AG04450 (cell line): ENCODE measurements around the gene NUDT1. TPM values are rescaled to one million over a fixed set of nuclear protein-coding genes. Genes with fewer than 3 reads are reported as not detected.

ENCODE experiments used
- CTCF ChIA-PET: fragments of 300-600, 350-600 bp; formaldehyde crosslinking; extraction: SDS; loops from one replicate; lab custom pipeline; 2022; ENCODE audit warnings: antibody characterized with exemption, inconsistent platforms; lab: Charles Lee
- POLR2A ChIA-PET: fragments of 350-600 bp; formaldehyde crosslinking; extraction: SDS; loops from one replicate; lab custom pipeline; 2021; ENCODE audit warnings: antibody characterized with exemption, inconsistent platforms; lab: Yijun Ruan, JAX
- DNase-seq: peaks from one replicate; pipeline ENCODE4 v3.0.0-alpha.2; 2011; ENCODE audit warnings: low read depth, low spot score
- H3K27ac ChIP-seq: one replicate; pipeline ENCODE4 v1.5.1; 2012; ENCODE audit warnings: low read depth, low read length, control low read depth
- H3K27me3 ChIP-seq: one replicate; pipeline ENCODE4 v1.6.0; 2012; ENCODE audit warnings: low read length; ENCODE audit not compliant: control insufficient read depth, insufficient read depth
- H3K4me3 ChIP-seq: 2 replicates; pipeline ENCODE4 v1.5.1; 2011; ENCODE audit warnings: mild to moderate bottlenecking, low read depth, low read length, control low read depth
- H3K9me3 ChIP-seq: 2 replicates; pipeline ENCODE4 v1.5.1; 2012; ENCODE audit warnings: low read length; ENCODE audit not compliant: control insufficient read depth, insufficient read depth
- polyA plus RNA-seq: library from polyadenylated mRNA; depleted of rRNA; stranded (reverse); fragments of >200 nt; gene quantifications from 2 replicates; pipeline ENCODE4 v1.2.3, GENCODE V29; 2011
- TF ChIP-seq, protein P1 (sequence below): IDR thresholded peaks from 2 replicates; pipeline ENCODE4 v1.5.1; 2011; ENCODE audit warnings: low read depth, low read length, control low read depth, inconsistent platforms

NUDT1 gene
- polyA plus RNA-seq, 1 experiment = 11.5 TPM

GRCh38 chr7:2254429-2255144 is 12.6 kb downstream of the NUDT1 start:
- Histone ChIP-seq H3K4me3 (no peak overlapping the region), H3K27ac (no peak overlapping the region), H3K27me3 (no peaks in the 10 kb centered on the region), H3K9me3 (no peaks in the 10 kb centered on the region; the same call in 1 of the 2 replicates)
- no peak for DNase-seq
- TF ChIP-seq, protein P1, sequence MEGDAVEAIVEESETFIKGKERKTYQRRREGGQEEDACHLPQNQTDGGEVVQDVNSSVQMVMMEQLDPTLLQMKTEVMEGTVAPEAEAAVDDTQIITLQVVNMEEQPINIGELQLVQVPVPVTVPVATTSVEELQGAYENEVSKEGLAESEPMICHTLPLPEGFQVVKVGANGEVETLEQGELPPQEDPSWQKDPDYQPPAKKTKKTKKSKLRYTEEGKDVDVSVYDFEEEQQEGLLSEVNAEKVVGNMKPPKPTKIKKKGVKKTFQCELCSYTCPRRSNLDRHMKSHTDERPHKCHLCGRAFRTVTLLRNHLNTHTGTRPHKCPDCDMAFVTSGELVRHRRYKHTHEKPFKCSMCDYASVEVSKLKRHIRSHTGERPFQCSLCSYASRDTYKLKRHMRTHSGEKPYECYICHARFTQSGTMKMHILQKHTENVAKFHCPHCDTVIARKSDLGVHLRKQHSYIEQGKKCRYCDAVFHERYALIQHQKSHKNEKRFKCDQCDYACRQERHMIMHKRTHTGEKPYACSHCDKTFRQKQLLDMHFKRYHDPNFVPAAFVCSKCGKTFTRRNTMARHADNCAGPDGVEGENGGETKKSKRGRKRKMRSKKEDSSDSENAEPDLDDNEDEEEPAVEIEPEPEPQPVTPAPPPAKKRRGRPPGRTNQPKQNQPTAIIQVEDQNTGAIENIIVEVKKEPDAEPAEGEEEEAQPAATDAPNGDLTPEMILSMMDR = no peak
- POLR2A ChIA-PET = interaction anchor here (0.6 kb wide), 1 partner anchor 12 kb away, joined by 3 read pairs; no protein-coding TSS in a partner anchor
- CTCF ChIA-PET = no interaction called here

DNA sequence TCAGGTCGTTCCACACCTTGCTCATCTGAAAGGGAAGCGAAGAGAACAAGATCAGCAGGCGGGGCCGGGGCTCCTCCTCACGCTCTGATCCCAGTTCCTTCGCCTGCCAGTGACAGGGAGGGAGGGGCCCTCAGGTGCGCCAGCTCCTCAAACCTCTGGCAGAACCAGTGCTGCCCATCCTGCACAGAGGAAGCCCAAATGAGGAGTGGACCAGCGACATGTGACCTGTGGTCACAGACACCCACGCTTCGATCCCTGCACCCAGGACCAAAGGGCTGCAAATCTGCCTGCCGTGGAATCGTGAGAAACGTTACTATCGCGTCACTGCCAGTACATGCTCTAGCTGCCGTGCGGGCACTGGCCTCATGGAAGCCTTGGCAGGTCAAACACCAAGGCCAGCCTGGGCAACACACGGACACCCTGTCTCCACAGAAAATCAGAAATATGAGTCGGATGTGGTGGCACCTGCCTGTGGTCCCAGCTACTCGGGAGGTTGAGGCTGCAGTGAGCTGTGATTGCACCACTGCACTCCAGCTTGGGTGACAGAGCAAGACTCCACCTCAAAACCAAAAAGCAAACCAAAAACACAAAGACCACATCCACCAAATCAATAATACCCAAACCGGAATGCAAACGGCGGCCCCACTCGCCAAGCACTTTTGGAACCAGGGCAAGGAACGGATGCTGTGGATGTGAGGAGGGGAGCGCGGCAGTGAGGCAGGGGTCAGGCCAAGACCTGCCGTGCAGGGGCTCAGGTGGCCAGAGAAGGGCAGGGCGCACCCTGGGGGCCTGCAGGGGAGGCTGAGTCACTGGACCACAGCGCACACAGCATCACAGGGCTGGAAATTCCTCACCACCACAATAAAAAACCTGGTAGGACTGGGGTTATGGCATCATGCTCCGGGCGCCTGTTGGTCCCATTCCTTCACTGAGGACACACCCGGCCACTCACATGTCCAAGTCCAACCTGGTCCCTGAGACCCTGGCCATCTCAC is 13.4 kb downstream of the NUDT1 start:
- POLR2A ChIA-PET = no interaction called here
- Histone ChIP-seq H3K9me3 (no peaks in the 10 kb centered on the region; the same call in 1 of the 2 replicates), H3K27me3 (no peaks in the 10 kb centered on the region), H3K4me3 (no peak overlapping the region), H3K27ac (no peak overlapping the region)
- DNase-seq = no peak
- CTCF ChIA-PET = no interaction called here
- TF ChIP-seq, protein P1 = no peak

GRCh38 chr7:2256306-2257045 is 14.4 kb downstream of the NUDT1 start:
- no peak for DNase-seq
- no peaks in the 10 kb centered on the region for H3K27me3 ChIP-seq
- H3K9me3 ChIP-seq = no peaks in the 10 kb centered on the region; the same call in 1 of the 2 replicates
- ChIA-PET POLR2A (no interaction called here), CTCF (no interaction called here)
- H3K27ac ChIP-seq = no peak overlapping the region
- TF ChIP-seq, protein P1 = no peak
- no peak overlapping the region for H3K4me3 ChIP-seq

DNA sequence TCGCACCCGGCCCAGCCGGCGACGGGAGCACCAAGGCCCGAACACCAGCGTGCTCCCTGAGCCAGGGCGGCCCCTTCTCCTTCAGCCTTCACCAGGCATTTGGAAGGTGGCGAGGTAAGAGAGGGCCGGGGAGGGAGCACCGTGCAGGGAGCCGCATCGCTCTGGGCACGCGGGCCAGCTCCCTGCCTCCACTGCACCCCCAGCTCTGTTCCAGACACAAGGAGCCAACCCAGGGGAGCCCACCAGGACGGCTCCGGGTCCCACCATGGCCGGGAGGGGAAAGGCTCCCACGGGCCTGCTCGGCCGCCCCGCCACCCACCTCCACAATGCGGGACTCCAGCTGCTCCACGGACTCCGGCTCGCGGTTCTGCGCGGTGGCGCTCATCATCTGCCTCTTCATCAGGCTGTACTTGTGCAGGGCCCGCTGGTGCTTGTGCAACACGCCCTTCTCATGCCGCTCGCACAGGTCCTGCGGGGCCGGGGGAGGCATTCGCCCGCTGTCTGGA is 15.1 kb downstream of the NUDT1 start:
- Histone ChIP-seq H3K4me3 (no peak overlapping the region), H3K9me3 (no peaks in the 10 kb centered on the region; the same call in 1 of the 2 replicates), H3K27me3 (no peaks in the 10 kb centered on the region), H3K27ac (no peak overlapping the region)
- ChIA-PET POLR2A (no interaction called here), CTCF (no interaction called here)
- DNase-seq = no peak
- TF ChIP-seq, protein P1 = no peak
